Measurements from ENCODE around the gene MVB12A. TPM values are rescaled to one million over a fixed set of nuclear protein-coding genes. Genes with fewer than 3 reads are reported as not detected.

MVB12A gene
- total RNA-seq, 1 donor from 2014 or later: 60.9 TPM

DNA sequence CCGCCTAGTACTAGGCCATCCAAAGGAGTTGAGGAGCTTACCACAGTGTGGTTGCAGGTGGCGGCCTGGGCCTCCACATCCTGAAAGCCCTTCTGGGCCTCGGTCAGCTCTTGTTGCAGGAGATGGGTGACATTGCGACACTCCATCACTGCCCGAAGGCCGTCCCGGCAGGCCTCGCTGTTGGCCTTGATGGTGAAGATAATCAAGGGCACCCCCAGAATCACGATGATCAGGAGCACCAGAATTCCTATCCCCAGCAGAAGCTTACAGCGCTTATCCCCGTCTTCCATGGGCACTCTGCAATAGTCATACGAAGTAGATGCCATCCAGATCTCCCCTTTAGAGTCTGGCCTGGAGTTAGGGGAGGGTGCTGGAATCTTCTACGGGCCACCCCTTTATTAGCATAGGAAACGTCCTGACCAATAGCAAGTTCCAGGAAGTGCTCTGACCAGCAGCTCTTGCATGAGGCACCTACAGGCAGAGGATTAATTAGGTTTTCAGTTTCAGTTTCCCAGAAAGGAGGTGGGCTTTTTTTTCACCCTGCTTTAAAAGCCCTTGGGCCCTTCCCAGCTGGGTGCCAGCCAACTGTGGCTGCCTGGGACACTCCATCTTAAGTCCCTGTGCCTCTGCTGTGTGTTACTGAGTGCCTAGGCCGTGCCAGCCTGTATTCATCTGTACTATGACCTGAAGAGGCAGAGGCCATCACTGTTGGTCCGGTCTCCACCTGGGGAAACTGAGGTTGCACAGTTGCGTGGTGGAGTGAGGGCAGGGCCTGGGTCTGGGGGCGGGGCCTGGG, 14.4 kb upstream of the MVB12A start, which contains the start of gene BST2:
Gene BST2 (minus strand): TSS at position 381 of the 796 bp plus-strand sequence. CDS start 55 bp downstream, at position 326.
- DNase-seq: peak; percentile 68

DNA sequence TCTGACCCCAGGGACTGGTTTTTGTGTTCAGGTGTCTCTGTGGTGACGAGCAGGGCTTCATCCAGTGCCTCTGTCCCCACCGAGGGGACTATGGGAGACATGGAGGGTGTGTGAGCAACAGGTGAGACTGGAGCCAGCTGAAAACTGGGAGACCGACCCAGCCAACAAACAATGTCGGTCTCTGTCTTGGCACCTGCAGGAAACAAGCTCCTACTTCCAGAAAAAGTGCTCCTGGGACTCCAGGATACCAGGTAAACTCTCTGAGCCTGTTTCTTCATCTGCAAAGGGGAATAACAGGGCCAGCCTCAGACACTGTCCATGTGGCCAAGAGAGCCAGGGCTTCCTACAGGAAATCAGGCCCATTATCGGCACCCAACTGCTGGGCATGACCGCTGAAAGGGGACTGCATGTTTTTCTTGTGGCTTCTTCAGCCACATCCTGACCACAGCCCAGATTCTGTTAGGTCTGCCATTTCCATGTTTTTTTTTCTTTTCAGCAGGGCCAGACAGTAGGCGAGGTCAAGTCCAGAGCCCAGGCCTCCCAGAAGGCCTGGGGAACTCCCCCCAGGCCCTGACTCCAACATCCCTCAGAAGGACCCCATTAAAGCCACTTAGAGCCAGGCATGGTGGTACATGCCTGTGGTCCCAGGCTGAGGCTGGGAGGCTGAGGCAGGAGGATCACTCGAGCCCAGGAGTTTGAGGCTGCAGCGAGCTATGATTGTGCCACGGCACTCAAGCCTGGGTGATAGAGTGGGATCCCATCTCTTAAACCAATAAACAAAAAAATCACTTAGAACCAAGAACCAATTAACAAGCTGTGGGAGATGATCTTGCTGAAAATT, 13.6 kb upstream of the MVB12A start:
- DNase-seq: no peak

DNA sequence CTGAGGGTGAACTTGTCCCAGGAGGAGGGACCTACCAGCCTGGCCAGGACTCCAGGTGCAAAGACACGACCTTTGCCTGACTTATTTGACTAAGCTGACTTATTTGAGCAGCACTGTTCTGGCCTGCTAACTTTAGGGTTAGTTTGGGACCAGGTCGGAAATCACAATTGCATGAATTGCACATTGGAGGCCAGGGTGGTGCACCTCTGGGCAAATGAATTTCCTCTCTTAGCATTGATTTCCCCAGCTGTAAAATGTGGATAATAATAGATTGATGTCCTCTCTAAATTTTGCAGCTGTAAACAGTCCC, 13.0 kb upstream of the MVB12A start:
- no peak for DNase-seq

DNA sequence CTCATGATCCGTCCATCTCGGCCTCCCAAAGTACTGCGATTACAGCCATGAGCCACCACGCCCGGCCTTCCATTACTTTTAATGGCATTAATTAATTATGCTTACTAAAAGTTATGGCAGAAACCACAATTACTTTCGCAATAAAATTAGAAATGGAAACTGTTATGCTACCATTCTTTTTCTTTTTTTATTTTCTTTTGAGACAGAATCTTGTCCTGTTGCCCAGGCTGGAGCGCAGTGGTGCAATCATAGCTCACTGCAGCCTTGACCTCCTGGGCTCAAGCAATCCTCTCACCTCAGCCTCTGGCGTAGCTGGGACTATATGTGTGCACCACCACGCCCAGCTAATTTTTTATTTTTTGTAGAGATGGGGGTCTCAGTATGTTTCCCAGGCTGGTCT, 9.9 kb upstream of the MVB12A start:
- DNase-seq: no peak

DNA sequence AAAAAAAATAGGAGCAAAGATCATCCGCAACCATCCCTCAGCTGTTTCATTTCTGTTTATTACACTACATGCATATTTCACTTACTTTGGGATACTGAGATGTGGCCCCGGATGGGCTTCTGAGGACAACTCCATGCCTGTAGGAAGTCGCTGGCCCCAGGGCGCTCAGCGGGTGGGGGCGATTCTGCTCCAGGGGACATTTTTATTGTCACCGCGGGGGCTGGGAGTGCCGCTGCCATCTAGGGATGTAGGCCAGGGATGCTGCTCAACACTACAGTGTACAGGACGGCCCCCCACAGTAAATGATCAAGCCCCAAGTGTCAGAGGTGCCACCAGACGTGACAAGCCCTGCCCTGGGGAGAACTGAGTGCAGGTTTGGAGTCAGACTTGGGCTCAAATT, 8.0 kb upstream of the MVB12A start:
- DNase-seq: no peak

DNA sequence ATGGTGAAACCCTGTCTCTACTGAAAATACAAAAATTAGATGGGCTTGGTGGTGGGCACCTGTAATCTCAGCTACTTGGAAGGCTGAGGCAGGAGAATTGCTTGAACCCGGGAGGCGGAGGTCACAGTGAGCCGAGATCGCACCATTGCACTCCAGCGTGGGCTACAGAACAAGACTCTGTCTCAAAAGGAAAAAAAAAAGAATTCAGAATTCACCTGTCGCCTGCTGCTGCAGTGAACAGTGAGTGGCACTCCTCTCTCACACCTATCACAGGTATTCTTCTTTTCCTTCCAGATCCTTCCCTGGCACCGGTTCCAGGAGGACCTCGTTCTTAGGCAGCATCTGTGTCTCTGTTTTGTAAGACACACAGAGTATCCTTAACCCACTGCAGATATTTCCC, 5.8 kb upstream of the MVB12A start:
- DNase-seq: no peak

DNA sequence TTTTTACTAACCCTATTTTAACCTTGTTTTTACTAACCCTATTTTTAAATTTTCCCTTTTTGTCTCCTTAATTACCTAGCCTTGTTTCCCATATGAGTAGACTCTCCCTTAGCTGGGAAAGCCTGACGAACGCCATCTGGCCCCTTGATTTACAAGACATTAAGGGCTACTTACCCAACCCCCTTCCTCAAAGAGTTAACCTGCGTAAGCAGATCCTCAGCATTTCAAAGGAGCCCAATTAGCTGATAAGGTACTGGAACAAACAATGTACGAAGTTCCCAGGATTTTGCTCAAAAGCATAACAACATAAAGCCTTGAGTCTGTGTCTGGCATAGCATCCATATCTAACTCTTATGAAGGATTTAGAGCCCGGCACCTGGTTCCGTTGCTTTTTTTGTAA, 4.7 kb upstream of the MVB12A start:
- DNase-seq: no peak

DNA sequence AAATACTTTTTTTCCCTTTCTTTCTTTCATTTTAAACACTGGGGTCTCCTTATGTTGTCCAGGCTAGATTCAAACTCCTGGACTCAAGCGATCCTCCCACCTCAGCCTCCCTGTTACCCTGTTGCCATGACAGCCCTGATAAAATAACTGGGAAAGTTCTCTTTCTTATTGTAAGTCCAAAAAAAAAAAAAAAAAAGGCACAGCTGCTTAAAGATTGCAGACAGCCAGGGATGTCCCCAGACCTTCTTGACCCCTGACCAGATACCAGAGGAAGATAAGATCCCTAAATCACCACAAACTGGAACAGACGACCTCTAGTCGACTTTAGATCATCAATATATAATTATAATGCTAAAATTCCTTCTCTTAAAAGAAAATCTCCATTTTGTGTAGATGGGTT, 1.1 kb upstream of the MVB12A start:
- no peak for DNase-seq

DNA sequence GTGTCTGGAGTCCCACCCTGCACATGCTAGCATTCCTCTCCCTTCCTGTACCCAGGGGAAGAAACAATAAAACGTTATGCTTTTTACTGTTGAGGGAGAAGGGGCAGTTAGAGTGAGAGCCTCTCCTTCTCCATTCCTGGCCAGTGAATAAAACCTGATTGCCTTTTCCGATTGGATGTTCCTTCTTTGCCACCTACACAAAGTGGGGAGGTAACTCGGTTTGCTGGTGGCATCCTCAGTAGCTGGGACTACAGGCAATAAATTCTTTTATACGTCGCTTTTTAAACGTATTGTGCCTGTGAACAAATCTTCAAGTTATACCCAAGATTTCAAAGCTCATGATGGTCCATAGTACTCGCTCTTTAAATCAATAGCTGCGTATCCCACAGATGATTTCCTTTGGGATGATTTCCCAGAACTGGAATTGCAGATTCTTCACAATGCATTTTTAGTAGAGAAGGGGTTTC, 660 bp upstream of the MVB12A start:
- no peak for DNase-seq

DNA sequence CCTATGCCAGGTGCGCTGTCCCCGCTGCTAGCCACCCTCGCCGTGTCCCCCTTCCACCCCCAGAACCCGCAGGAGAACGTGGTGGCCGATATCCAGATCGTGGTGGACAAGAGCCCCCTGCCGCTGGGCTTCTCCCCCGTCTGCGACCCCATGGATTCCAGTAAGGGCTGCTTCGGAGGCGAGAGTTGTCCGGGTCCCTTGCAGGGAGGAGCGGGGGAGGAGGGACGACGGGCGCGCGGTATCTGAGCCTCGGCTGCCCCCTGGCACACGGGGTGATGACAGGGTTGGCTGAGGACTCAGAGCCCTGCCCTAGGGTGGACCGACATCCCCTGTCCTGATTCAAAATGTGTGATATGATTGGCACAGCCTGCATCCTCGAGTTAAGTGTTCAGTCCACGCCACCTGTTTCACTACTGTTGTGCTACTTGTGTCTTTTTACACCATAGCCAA, 653 bp downstream of the MVB12A start:
- peak; percentile 60 for DNase-seq

DNA sequence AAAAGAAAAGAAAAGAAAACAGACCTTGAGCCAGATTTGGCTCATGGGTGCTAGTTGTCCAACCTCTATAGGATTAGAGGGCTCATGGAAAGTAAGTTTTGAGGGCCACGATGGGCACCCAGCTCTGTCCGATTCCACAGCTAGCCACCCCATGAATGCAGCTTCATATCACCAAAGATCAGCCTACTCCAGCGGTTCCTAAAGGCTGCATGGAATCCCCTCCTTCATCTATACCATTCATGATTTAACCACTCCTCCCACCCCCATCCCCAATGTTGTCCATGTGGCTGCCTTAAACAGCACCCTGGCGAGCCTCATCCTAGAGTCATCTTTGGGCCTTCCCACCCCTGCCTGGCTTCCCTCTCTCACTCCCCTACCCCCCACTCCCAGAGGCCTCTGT, 2.1 kb downstream of the MVB12A start:
- DNase-seq: no peak

DNA sequence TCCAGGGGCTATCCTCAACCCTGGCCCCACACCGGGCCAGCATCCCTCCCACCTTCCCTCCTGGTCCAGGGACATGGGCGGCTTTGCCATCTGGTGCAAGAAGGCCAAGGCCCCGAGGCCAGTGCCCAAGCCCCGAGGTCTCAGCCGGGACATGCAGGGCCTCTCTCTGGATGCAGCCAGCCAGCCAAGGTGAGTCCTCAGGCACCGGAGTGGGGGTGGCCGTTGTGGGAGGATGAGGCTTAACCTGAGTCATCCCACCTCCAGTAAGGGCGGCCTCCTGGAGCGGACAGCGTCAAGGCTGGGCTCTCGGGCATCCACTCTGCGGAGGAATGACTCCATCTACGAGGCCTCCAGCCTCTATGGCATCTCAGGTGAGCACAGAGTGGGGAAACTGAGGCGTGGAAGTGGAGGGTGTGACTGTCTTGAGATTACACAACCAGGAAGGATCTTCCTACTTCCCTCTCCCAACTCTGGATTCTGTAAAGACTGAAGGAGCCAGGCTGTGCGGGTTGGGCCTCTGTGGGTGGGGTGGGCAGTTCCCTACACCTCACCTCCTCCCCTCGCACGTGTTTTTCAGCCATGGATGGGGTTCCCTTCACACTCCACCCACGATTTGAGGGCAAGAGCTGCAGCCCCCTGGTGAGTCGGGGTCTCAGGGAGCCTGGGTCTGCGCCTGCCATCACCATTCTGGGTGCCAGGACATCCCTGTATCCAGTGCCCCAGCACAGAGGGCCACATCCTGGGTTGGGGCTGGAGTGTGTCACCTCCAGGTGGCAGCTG, 3.8 kb downstream of the MVB12A start:
- DNase-seq: no peak

DNA sequence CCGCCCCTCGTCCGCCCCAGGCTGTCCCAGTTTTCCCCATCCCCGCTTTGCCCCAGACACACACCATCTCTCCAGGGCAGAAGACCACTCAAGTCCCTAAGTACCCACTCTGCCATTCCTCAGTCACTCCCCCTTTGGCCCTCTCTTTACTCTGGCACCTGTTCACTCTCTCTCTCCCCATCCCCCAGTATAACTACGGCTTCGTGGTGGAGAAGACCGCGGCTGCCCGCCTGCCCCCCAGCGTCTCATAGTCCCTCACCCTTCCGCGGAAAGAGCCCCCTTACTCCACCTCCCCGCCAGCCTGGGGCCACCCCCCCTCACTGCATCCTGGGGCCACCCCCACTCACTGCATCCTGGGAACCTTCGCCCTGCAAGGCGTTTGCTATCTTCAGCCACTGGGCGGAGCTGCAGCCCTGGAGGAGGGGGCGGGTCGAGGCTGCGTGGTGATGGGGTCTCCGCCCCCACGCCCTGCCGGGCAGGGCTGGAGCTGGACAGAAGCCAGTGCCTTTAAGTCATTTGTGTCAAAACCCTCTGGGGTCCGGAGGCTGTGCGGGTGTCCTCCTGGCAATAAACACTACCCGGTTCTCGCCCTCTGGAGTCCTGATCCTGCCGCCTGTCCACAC, 5.0 kb downstream of the MVB12A start:
- DNase-seq: peak; percentile 54

DNA sequence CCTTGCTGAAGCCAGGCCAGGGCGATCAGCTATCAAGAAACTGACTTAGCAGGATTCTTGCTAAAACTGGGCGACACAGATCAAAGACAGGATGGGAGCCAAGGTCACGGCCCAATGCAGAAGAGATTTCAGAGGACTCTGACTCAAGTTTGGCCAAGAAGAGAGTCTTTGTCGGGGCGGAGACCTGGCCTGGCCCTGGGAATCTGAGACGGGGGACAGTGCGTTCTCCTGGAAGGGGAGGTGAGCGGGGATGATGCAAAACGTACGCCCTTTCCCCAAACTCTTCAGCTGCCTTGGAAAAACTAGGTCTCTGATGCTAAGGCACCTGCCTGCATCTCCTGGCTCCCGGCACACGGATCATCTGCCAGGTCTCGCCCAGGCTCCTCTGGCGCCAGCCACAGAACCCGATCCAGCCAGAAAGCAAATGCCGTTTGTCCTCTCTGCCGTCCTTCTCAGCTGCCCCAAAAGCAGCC, 9.8 kb downstream of the MVB12A start:
- no peak for DNase-seq

DNA sequence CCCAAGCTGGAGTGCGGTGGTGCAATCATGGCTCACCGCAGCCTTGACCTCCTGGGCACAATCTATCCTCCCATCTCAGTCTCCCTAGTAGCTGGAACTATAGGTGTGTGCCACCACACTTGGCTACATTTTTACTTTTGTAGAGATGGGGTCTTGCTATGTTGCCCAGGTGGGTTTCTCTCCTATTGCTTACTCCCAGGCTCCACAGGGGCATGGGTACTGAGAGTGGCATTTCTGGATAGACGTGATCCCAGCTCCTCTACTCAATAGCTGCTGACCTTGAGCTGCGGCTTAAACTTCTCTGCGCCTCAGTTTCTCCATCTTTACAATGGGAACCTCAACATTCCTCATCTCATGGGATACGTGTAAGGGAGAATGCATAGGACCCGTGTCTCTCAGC, 11.6 kb downstream of the MVB12A start:
- DNase-seq: no peak

DNA sequence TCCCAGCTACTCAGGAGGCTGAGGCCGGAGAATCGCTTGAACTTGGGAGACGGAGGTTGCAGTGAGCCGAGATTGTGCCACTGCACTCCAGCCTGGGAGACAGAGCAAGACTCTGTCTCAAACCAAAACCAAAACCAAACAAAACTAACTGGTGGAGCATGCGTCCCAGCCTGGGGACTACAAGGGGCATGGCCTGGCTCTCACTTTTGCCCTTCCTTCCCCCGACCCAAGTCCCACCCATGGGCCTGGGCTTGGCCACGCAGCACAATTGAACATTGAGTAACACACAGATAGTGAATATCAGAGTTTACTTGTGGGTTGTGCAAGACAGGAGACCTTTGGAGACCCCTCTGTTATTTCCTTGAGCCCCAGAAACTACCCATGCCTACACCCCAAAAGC, 15.4 kb downstream of the MVB12A start:
- DNase-seq: no peak

DNA sequence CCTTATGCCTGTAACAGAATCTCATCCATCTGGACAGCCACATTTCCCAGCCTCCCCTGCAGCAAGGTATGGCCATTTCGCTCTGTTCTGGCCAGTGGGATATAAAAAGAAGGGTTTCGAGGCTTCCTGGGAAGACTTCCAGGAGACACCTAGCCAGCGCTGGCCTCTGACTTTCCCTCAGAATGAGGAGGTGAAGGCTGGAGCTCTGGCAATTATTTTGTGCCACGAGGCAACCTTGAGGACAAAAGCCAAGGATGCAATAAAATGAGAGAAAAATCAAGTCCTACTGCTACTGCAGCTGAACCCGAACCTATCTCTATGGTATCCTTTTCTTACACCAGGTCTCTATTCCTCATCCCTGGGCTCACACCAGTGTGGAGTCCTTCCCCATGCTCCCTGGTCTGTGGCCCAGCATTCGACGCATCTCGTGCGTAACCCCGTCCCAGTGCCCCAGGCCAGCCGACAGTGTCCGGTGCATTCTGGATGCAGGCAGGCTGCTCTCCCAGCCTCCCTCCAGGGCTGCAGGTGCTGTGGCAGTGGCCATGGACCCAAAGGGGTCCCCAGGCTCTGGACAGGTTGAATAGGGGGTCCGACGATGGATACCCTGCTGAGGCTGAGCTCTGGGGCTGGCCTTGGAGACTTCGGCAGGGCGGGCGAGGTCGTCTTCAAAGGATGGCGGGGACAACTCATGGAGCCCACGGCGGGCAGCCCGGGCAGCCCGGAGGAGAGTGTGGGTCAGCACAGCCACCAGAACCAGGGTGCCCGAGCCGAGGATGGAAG, 16.4 kb downstream of the MVB12A start:
- no peak for DNase-seq

DNA sequence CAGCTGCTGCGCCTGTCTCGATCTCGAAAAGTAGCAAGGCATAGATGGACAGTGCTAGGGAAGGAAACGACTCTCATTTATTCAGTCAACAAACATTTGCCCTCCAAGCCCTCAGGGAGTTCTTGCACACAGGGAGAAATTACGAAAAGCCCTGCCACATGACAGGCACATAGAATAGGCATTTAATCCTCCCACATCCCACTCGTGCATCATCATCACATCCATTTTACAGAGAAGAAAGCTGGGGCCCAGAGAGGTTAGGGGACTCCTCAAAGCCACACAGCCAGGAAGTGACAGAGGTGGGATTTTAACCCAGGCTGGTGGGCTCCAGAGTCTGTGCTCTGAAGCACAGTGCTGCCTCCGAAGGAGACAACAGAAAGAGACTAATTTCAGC, 17.0 kb downstream of the MVB12A start:
- no peak for DNase-seq

DNA sequence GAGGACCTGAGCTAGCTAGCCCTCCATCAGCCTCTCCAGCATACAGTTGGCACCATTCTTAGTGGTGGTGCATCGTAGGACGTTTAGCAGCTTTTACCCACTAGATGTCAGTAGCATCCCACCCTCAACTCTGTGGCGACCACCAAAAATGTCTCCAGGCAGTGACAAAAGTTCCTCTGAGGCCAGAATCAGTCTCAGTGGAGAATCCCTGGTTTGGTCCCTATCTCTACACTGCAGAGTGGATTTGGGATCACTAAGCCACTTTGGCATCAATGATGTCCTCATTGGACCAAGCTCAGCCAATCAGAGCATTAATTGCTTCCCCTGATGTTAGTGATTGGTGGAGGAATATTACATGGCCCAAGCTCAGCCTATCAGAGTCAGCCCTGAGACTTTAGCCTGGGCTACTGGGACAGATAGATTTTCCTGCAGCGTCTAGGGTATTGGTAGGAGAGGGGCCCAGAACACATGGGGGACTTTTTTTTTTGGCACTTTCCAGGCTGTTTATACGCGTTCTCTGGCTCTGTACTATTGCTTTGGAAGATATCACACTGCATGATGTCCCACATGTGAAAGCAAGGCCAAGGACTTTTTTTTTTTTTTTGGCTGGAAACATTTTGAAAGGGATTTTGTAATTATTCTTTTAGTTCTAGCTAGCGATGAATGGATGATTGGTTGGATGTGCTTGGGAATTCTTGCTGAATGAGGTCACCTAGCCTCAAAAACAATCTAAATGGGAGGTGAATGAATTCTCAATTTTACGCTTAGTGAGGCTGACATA, 21.6 kb downstream of the MVB12A start:
- peak; percentile 40 for DNase-seq

DNA sequence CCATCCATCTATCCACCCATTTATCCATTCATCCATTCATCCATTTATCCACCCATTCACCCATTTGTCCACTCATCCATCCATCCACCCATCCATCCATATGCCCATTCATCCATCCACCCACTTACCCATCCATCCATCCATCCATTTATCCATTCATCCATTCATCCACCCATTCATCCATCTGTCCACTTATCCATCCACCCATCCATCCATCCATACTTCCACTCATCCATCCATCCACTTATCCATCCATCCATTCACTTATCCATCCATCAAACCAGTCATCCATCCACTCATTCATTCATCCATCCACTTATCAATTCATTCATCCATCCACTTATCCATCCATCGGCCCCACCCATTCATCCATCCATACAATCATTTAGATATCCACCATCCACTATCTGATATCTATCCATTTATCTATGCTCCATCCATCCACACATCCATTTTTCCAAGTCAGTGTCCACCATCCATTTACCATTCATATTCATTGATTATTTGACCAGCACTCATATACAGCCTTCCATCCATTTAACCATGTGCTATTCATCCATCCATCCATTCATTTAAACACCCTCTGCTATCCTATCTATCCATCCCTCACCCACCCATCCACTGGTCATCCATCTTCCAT, 25.8 kb downstream of the MVB12A start:
- DNase-seq: no peak

Data from dermis blood vessel endothelial cell (primary cell).